Aorta (tissue), 5 donors: ENCODE data around the gene AP3B1. TPM values are rescaled to one million over a fixed set of nuclear protein-coding genes. Genes with fewer than 3 reads are reported as not detected.

Source experiments
- ATAC-seq: fragments of 200-7000 bp; cut with Tn5 transposase; one replicate; pipeline ENCODE4 v1.9.1; 2022; ENCODE audit warnings: moderate library complexity; ENCODE audit not compliant: low FRiP score
- DNase-seq, 2 donors: peaks; one replicate each; pipeline ENCODE4 v3.0.0-alpha.2; 2020
- H3K27ac ChIP-seq, 2 donors: one replicate each; pipeline ENCODE4 v1.5.1; 2013; ENCODE audit warnings: low read length in 2 of 2, mild to moderate bottlenecking in 2 of 2, moderate library complexity in 2 of 2, control low read depth in 1 of 2, inconsistent platforms in 1 of 2, low read depth in 1 of 2
- H3K27me3 ChIP-seq, 2 donors: one replicate each; pipeline ENCODE4 v1.6.1; 2013; ENCODE audit warnings: control low read depth in 1 of 2, low read length in 1 of 2, mild to moderate bottlenecking in 1 of 2, moderate library complexity in 1 of 2; ENCODE audit not compliant: insufficient read depth in 2 of 2, control insufficient read depth in 1 of 2
- H3K36me3 ChIP-seq, 2 donors: one replicate each; pipeline ENCODE4 v1.6.1; 2013; ENCODE audit warnings: control low read depth in 1 of 2, low read length in 1 of 2, mild to moderate bottlenecking in 1 of 2; ENCODE audit not compliant: insufficient read depth in 2 of 2, control insufficient read depth in 1 of 2
- H3K4me1 ChIP-seq, 2 donors: one replicate each; pipeline ENCODE4 v1.6.1; 2013; ENCODE audit warnings: low read length in 2 of 2, control low read depth in 1 of 2, mild to moderate bottlenecking in 1 of 2, moderate library complexity in 1 of 2; ENCODE audit not compliant: insufficient read depth in 2 of 2, control insufficient read depth in 1 of 2
- H3K4me3 ChIP-seq, 2 donors: one replicate each; pipeline ENCODE4 v1.5.1; 2013; ENCODE audit warnings: low read length in 2 of 2, control low read depth in 1 of 2, mild to moderate bottlenecking in 1 of 2
- H3K9me3 ChIP-seq: one replicate; pipeline ENCODE4 v1.6.1; 2013; ENCODE audit warnings: mild to moderate bottlenecking, low read length; ENCODE audit not compliant: control insufficient read depth
- WGBS, 2 donors: extraction: QIAGEN DNeasy Blood & Tissue Kit; methylation state at CpG; one replicate each; pipeline ENCODE4 v1.1.7; 2013; 5-methylcytosine and 5-hydroxymethylcytosine counted together
- intact Hi-C, 2 donors: fragments of 100-400 bp; cut with DNase I; formaldehyde crosslinking; loops; one replicate each; pipeline versions ENCODE4 v1.14.2 to v1.15.0; 2022
- polyA plus RNA-seq, 2 donors: library from polyadenylated mRNA; stranded (reverse); fragments of 200-250 nt; gene quantifications; one replicate each; pipeline ENCODE4 v1.2.3, GENCODE V29; 2013
- total RNA-seq, 2 donors: library from RNA; stranded (reverse); fragmentation: NEBNext Ultra II Directional; extraction: Animal tissue kit (Norgen Biotek cat#: 25700); gene quantifications; one replicate each; pipeline ENCODE4 v1.2.1, GENCODE V29; 2021
- donor health status: healthy with polysubstance abuse.
- donor health status: Bipolar disorder and iron deficiency.
- donor health status: DM: no; HTN: no; CAD: no.
- donor health status: DM: no; HTN: no; CAD: no.
- donor health status: DM: yes; HTN: yes; CAD: no.

Gene AP3B1
- total and polyA plus RNA-seq, 4 donors: 17.8 to 46.7 (median 37.1) TPM

- no peaks in the 10 kb centered on the region for H3K9me3 ChIP-seq
- H3K4me3 ChIP-seq: no peak overlapping the region
- no peak for DNase-seq
- H3K27me3 ChIP-seq: no peaks in the 10 kb centered on the region
- H3K27ac ChIP-seq: no peak overlapping the region
- WGBS, 2 donors: 35 to 41% methylated on average over 1 of the region's 1 CpG
- no peaks in the 10 kb centered on the region for H3K36me3 ChIP-seq
- intact Hi-C loops: loop anchor here in 1 of 2 donors (10.0 kb wide), 2 partner anchors 144 to 364 kb away; no protein-coding TSS in a partner anchor
- H3K4me1 ChIP-seq: peaks cover 0 to 5% of the 10 kb centered on the region in 2 donors
- no peak for ATAC-seq
Observed at GRCh38 chr5:78008356-78008967, 286.0 kb downstream of the AP3B1 start.

GRCh38 chr5:78007233-78007632 lies 287.3 kb downstream of the AP3B1 start:
- Histone ChIP-seq H3K27me3 (no peaks in the 10 kb centered on the region), H3K4me3 (no peak overlapping the region), H3K36me3 (peaks cover 0 to 2% of the 10 kb centered on the region in 2 donors), H3K4me1 (peaks cover 0 to 5% of the 10 kb centered on the region in 2 donors), H3K9me3 (no peaks in the 10 kb centered on the region), H3K27ac (no peak overlapping the region)
- ATAC-seq (no peak), DNase-seq (no peak)
- intact Hi-C loops: loop anchor here in 1 of 2 donors (10.0 kb wide), 2 partner anchors 142 to 362 kb away; no protein-coding TSS in a partner anchor
- 94% methylated on average over 3 of the region's 3 CpGs for WGBS, 2 donors

- no peak for DNase-seq
- WGBS, 2 donors: 97 to 98% methylated on average over 7 of the region's 7 CpGs
- no peak for ATAC-seq
- H3K4me3 ChIP-seq: no peak overlapping the region
- H3K9me3 ChIP-seq: no peaks in the 10 kb centered on the region
- peaks cover 0 to 5% of the 10 kb centered on the region in 2 donors for H3K4me1 ChIP-seq
- intact Hi-C loops: loop anchor here in 1 of 2 donors (10.0 kb wide), 2 partner anchors 142 to 362 kb away; no protein-coding TSS in a partner anchor
- H3K27ac ChIP-seq: no peak overlapping the region
- peaks cover 0 to 2% of the 10 kb centered on the region in 2 donors for H3K36me3 ChIP-seq
- no peaks in the 10 kb centered on the region for H3K27me3 ChIP-seq
Observed at GRCh38 chr5:78006449-78006848, 288.0 kb downstream of the AP3B1 start.

- intact Hi-C loops: loop anchor here in 1 of 2 donors (10.0 kb wide), 2 partner anchors 140 to 360 kb away; no protein-coding TSS in a partner anchor
- DNase-seq (no peak), ATAC-seq (no peak)
- H3K27me3 ChIP-seq: no peaks in the 10 kb centered on the region
- peaks cover 0 to 2% of the 10 kb centered on the region in 2 donors for H3K36me3 ChIP-seq
- H3K4me3 ChIP-seq: no peak overlapping the region
- WGBS, 2 donors: 58 to 60% methylated on average over 5 of the region's 5 CpGs
- no peaks in the 10 kb centered on the region for H3K9me3 ChIP-seq
- no peak overlapping the region for H3K27ac ChIP-seq
- peaks cover 0 to 1% of the 10 kb centered on the region in 2 donors for H3K4me1 ChIP-seq
Observed at GRCh38 chr5:78005021-78005785, 289.3 kb downstream of the AP3B1 start.

GRCh38 chr5:78004559-78004958 lies 289.9 kb downstream of the AP3B1 start:
- intact Hi-C loops: loop anchor here in 1 of 2 donors (10.0 kb wide), 2 partner anchors 140 to 360 kb away; no protein-coding TSS in a partner anchor
- no peaks in the 10 kb centered on the region for H3K27me3 ChIP-seq
- ATAC-seq (no peak), DNase-seq (no peak)
- H3K4me1 ChIP-seq: no peaks in the 10 kb centered on the region
- no peaks in the 10 kb centered on the region for H3K9me3 ChIP-seq
- peaks cover 0 to 2% of the 10 kb centered on the region in 2 donors for H3K36me3 ChIP-seq
- H3K4me3 ChIP-seq: no peak overlapping the region
- H3K27ac ChIP-seq: no peak overlapping the region
- 50 to 61% methylated on average over 1 of the region's 1 CpG for WGBS, 2 donors

- no peaks in the 10 kb centered on the region for H3K4me1 ChIP-seq
- WGBS, 2 donors: 96% methylated on average over 7 of the region's 7 CpGs
- peaks cover 0 to 2% of the 10 kb centered on the region in 2 donors for H3K36me3 ChIP-seq
- no peak for ATAC-seq
- DNase-seq: no peak
- H3K4me3 ChIP-seq: no peak overlapping the region
- no peaks in the 10 kb centered on the region for H3K27me3 ChIP-seq
- no peak overlapping the region for H3K27ac ChIP-seq
- H3K9me3 ChIP-seq: no peaks in the 10 kb centered on the region
- intact Hi-C loops: loop anchor here in 1 of 2 donors (10.0 kb wide), 2 partner anchors 139 to 359 kb away; no protein-coding TSS in a partner anchor
Observed at GRCh38 chr5:78003919-78004318, 290.6 kb downstream of the AP3B1 start.

GRCh38 chr5:78003450-78003849 lies 291.0 kb downstream of the AP3B1 start:
- DNase-seq (no peak), ATAC-seq (no peak)
- no peak overlapping the region for H3K4me3 ChIP-seq
- H3K27ac ChIP-seq: no peak overlapping the region
- H3K4me1 ChIP-seq: no peaks in the 10 kb centered on the region
- no peaks in the 10 kb centered on the region for H3K9me3 ChIP-seq
- intact Hi-C loops: loop anchor here in 1 of 2 donors (10.0 kb wide), 2 partner anchors 139 to 359 kb away; no protein-coding TSS in a partner anchor
- peaks cover 0 to 2% of the 10 kb centered on the region in 2 donors for H3K36me3 ChIP-seq
- WGBS, 2 donors: 91 to 97% methylated on average over 5 of the region's 5 CpGs
- H3K27me3 ChIP-seq: no peaks in the 10 kb centered on the region

- H3K27me3 ChIP-seq: no peaks in the 10 kb centered on the region
- intact Hi-C loops: loop anchor here in 1 of 2 donors (10.0 kb wide), 2 partner anchors 138 to 358 kb away; no protein-coding TSS in a partner anchor
- DNase-seq (no peak), ATAC-seq (no peak)
- peaks cover 0 to 2% of the 10 kb centered on the region in 2 donors for H3K36me3 ChIP-seq
- H3K9me3 ChIP-seq: no peaks in the 10 kb centered on the region
- H3K27ac ChIP-seq: no peak overlapping the region
- 23 to 24% methylated on average over 1 of the region's 1 CpG for WGBS, 2 donors
- no peak overlapping the region for H3K4me3 ChIP-seq
- no peaks in the 10 kb centered on the region for H3K4me1 ChIP-seq
Observed at GRCh38 chr5:78002690-78003089, 291.8 kb downstream of the AP3B1 start.
